ENCODE measurements around the gene NARF. TPM values are rescaled to one million over a fixed set of nuclear protein-coding genes. Genes with fewer than 3 reads are reported as not detected.
A peak's percentile ranks its signal among the peaks of the same experiment; 100 is the strongest.
"Not testable (repeated sequence)": the region's sequence is repeated elsewhere in the genome, so short reads cannot be mapped to it uniquely, and the experiment has no call there.

Gene NARF
- total RNA-seq, 4 donors from 2014 or later: 44.1 to 133 (median 61.1) TPM

GRCh38 chr17:82507631-82508175 lies 49.2 kb downstream of the NARF start:
- H3K4me3 ChIP-seq: no peak overlapping the region
- H3K27ac ChIP-seq: no peak overlapping the region
- intact Hi-C loops (cut with DNase I; ENCODE audit: low total_unique reads): no loop called here
- no peak for TF ChIP-seq POLR2AphosphoS5 (IDR thresholded peaks at IDR 0.05)
- no peak for TF ChIP-seq POLR2A (IDR thresholded peaks at IDR 0.05)
- no peak for TF ChIP-seq CTCF (IDR thresholded peaks at IDR 0.05)
- TF ChIP-seq EP300 (IDR thresholded peaks at IDR 0.05; ENCODE audit: low read depth): no peak
- 91 to 93% methylated on average over 4 to 7 of the region's 7 CpGs for WGBS, 2 donors (ENCODE audit: low coverage in 1 of 2)
- H3K27me3 ChIP-seq: no peaks in the 10 kb centered on the region
- in situ Hi-C loops (cut with MboI; ENCODE audit: low pct_ligation_motif_present in 1 of 4, low pct_unique_long_range_greater_than_20kb in 1 of 4, low sequenced_read_pairs in 3 of 4): no loop called here
- no peaks in the 10 kb centered on the region for H3K4me1 ChIP-seq
- H3K36me3 ChIP-seq: no peaks in the 10 kb centered on the region
- no peaks in the 10 kb centered on the region for H3K9me3 ChIP-seq
- no peak for DNase-seq

GRCh38 chr17:82511642-82512041 lies 53.1 kb downstream of the NARF start:
- DNase-seq; H3K4me3 ChIP-seq; H3K4me1 ChIP-seq; H3K27ac ChIP-seq; H3K27me3 ChIP-seq; in situ Hi-C loops (cut with MboI; ENCODE audit: low pct_ligation_motif_present in 1 of 4, low pct_unique_long_range_greater_than_20kb in 1 of 4, low sequenced_read_pairs in 3 of 4); intact Hi-C loops (cut with DNase I; ENCODE audit: low total_unique reads); H3K9me3 ChIP-seq; H3K36me3 ChIP-seq: not testable (repeated sequence)
- WGBS, 2 donors (ENCODE audit: low coverage in 1 of 2): 89% methylated on average over 5 of the region's 5 CpGs; no CpG with 5 or more reads in 1 of the 2 donors

GRCh38 chr17:82513864-82514263 lies 55.3 kb downstream of the NARF start:
- H3K4me3 ChIP-seq; H3K9me3 ChIP-seq; H3K4me1 ChIP-seq; H3K36me3 ChIP-seq; in situ Hi-C loops (cut with MboI; ENCODE audit: low pct_ligation_motif_present in 1 of 4, low pct_unique_long_range_greater_than_20kb in 1 of 4, low sequenced_read_pairs in 3 of 4); DNase-seq; intact Hi-C loops (cut with DNase I; ENCODE audit: low total_unique reads); H3K27ac ChIP-seq; H3K27me3 ChIP-seq: not testable (repeated sequence)
- WGBS, 2 donors (ENCODE audit: low coverage in 1 of 2): 86 to 90% methylated on average over 2 to 10 of the region's 10 CpGs

GRCh38 chr17:82517230-82517865 lies 58.8 kb downstream of the NARF start:
- intact Hi-C loops (cut with DNase I; ENCODE audit: low total_unique reads) (no loop called here), in situ Hi-C loops (cut with MboI; ENCODE audit: low pct_ligation_motif_present in 1 of 4, low pct_unique_long_range_greater_than_20kb in 1 of 4, low sequenced_read_pairs in 3 of 4) (no loop called here)
- no peak overlapping the region for H3K27ac ChIP-seq
- DNase-seq: no peak
- TF ChIP-seq POLR2A (IDR thresholded peaks at IDR 0.05): no peak
- no peak for TF ChIP-seq EP300 (IDR thresholded peaks at IDR 0.05; ENCODE audit: low read depth)
- no peaks in the 10 kb centered on the region for H3K9me3 ChIP-seq
- H3K4me1 ChIP-seq: peaks cover 2 to 25% (median 14%) of the 10 kb centered on the region in 4 donors
- H3K27me3 ChIP-seq: no peaks in the 10 kb centered on the region
- no peak overlapping the region for H3K4me3 ChIP-seq
- H3K36me3 ChIP-seq: no peaks in the 10 kb centered on the region
- WGBS, 2 donors (ENCODE audit: low coverage in 1 of 2): 83 to 93% methylated on average over 7 to 10 of the region's 10 CpGs

- H3K4me3 ChIP-seq: peak within 1 kb of the TSS; percentile 79 to 99 (median 90)
- 3% methylated on average over 74 of the region's 114 CpGs; no CpG with 5 or more reads in 1 of the 2 donors for WGBS, 2 donors (ENCODE audit: low coverage in 1 of 2)
- peak; percentile 94 for DNase-seq
- H3K36me3 ChIP-seq: no peaks in the 10 kb centered on the region
- H3K27ac ChIP-seq: peak within 1 kb of the TSS; percentile 97 to 100 (median 98)
- no peaks in the 10 kb centered on the region for H3K27me3 ChIP-seq
- H3K9me3 ChIP-seq: no peaks in the 10 kb centered on the region
- intact Hi-C loops (cut with DNase I; ENCODE audit: low total_unique reads) (no loop called here), in situ Hi-C loops (cut with MboI; ENCODE audit: low pct_ligation_motif_present in 1 of 4, low pct_unique_long_range_greater_than_20kb in 1 of 4, low sequenced_read_pairs in 3 of 4) (no loop called here)
- peaks cover 2 to 33% (median 19%) of the 10 kb centered on the region in 4 donors for H3K4me1 ChIP-seq
- no peak for TF ChIP-seq CTCF (IDR thresholded peaks at IDR 0.05)
- TF ChIP-seq EP300 (IDR thresholded peaks at IDR 0.05; ENCODE audit: low read depth): no peak
- peak; percentile 40 to 66 (median 46) for TF ChIP-seq POLR2AphosphoS5 (IDR thresholded peaks at IDR 0.05)
- no peak for TF ChIP-seq POLR2A (IDR thresholded peaks at IDR 0.05)
Observed at GRCh38 chr17:82518826-82519810, 60.6 kb downstream of the NARF start, which contains the start of gene FOXK2. Gene FOXK2, plus strand, starts transcription at chr17:82519732. Its CDS starts 157 bp downstream, at chr17:82519889.

Measured in transverse colon (tissue), 4 donors.